ENCODE results near the gene UBE2J2. TPM values are rescaled to one million over a fixed set of nuclear protein-coding genes. Genes with fewer than 3 reads are reported as not detected.
A peak's percentile ranks its signal among the peaks of the same experiment; 100 is the strongest.

UBE2J2 gene
- polyA plus RNA-seq, 1 of the 3 experiments (the other 2 are of a cell fraction) = 47.5 TPM

- peaks cover 60% of the 10 kb centered on the region for H3K79me2 ChIP-seq (ENCODE audit: insufficient read depth)
- POLR2A ChIA-PET = no interaction called here
- WGBS (ENCODE audit: low lambda C conversion rate) = 74% methylated on average over 17 of the region's 100 CpGs
- H3K27ac ChIP-seq (ENCODE audit: low read depth in 2 of 2, low read length in 1 of 2) = peak within 1 kb of the TSS; percentile 68 to 83; a peak in 3 of 4 replicates
- H3F3A ChIP-seq (replicated peaks; ENCODE audit: insufficient read depth) = peaks cover 7% of the 10 kb centered on the region
- peaks cover 0 to 26% of the 10 kb centered on the region in 2 experiments for H3K36me3 ChIP-seq (replicated peaks in 1 of 2; ENCODE audit: control insufficient read depth in 1 of 2, insufficient read depth in 2 of 2, low read length in 1 of 2)
- peaks cover 13% of the 10 kb centered on the region; the same call in 1 of the 2 replicates for H4K20me1 ChIP-seq (ENCODE audit: insufficient read depth)
- peaks cover 0 to 16% of the 10 kb centered on the region in 2 experiments; a peak in 1 of 4 replicates for H3K4me1 ChIP-seq (ENCODE audit: control insufficient read depth in 1 of 2, insufficient read depth in 2 of 2, low read depth in 1 of 2, low read length in 1 of 2)
- CTCF ChIA-PET = interaction anchor here (2.5 kb wide), 1 partner anchor 111 kb away, joined by 27 read pairs; no protein-coding TSS in a partner anchor
- no peaks in the 10 kb centered on the region for H3K9me2 ChIP-seq
- H2AFZ ChIP-seq (ENCODE audit: low read depth) = peak within 1 kb of the TSS; percentile 42; the same call in 1 of the 2 replicates
- H3K27me3 ChIP-seq (ENCODE audit: insufficient read depth) = no peaks in the 10 kb centered on the region
- H3K9ac ChIP-seq = peak within 1 kb of the TSS; percentile 87
- DNase-seq = no peak
- H3K4me3 ChIP-seq (ENCODE audit: low read depth in 2 of 2, low read length in 1 of 2) = peak within 1 kb of the TSS; percentile 77 to 96
- H3K4me2 ChIP-seq = peak within 1 kb of the TSS; percentile 95
- no peaks in the 10 kb centered on the region for H3K9me3 ChIP-seq
- TF ChIP-seq MAX (IDR thresholded peaks at IDR 0.05; ENCODE audit: low read depth) = 0 out of 2 replicates have a peak, but pooled peaks have one; percentile 45
- TF ChIP-seq NRF1 (IDR thresholded peaks at IDR 0.05; ENCODE audit: low read depth, low read length) = no peak
Measured at GRCh38 chr1:1232208-1232795, 41.4 kb downstream of the UBE2J2 start, which contains the start of gene B3GALT6. TSS of gene B3GALT6 (plus strand) at chr1:1232237. CDS start at chr1:1232279, 42 bp downstream.

DNA sequence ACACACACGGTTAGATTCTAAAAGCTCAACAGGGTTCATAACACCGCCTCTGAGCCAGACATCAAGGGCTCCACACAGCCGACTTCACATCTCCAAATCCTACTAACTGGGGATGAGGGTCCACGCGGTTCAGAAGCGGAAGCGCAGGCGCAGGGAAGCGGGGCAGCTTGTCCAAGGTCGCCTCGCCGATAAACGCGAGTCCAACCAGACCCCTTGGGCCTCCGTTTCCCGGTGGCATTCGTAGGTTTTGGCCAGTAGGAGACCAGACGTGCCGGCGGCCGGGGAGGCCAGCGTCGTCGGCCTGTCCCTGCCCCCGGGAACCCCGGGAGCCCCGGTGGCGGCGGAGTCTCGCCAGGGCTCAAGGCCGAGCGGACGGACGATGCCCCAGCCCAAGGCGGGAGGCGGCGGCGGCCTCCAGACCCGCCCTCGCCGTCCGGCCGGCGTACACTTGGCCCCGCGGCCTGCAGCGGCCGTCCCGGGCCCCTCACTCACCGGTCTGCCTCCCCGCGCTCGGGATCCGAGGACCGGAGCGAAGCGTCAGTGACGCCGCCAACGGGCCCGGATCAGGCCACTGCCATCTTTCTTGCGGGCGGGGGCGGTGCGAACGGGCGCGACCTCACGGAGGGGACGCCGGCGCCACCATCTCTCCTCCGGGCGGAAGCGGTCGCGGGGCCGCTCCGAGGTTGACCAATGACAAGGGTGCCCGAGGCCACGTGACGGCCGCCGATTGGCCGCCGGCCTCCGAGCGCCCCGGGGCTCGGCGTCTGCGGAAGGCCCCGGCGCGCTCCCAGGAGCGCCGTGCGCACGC lies 42.0 kb downstream of the UBE2J2 start, which contains the start of gene SDF4:
SDF4 (minus strand) TSS at position 602 of the 808 bp plus-strand sequence. CDS start 3,229 bp downstream, outside the sequence.
- Histone ChIP-seq H4K20me1 (ENCODE audit: insufficient read depth) (peaks cover 13% of the 10 kb centered on the region; the same call in 1 of the 2 replicates), H3K9me3 (no peaks in the 10 kb centered on the region), H3K4me3 (ENCODE audit: low read depth in 2 of 2, low read length in 1 of 2) (peak within 1 kb of the TSS; percentile 77 to 96), H3K27ac (ENCODE audit: low read depth in 2 of 2, low read length in 1 of 2) (peak within 1 kb of the TSS; percentile 68 to 83; a peak in 3 of 4 replicates), H3K27me3 (ENCODE audit: insufficient read depth) (no peaks in the 10 kb centered on the region), H3K4me1 (ENCODE audit: control insufficient read depth in 1 of 2, insufficient read depth in 2 of 2, low read depth in 1 of 2, low read length in 1 of 2) (peaks cover 0 to 16% of the 10 kb centered on the region in 2 experiments; a peak in 1 of 4 replicates), H3F3A (replicated peaks; ENCODE audit: insufficient read depth) (peaks cover 7% of the 10 kb centered on the region), H3K9ac (peak within 1 kb of the TSS; percentile 87), H3K4me2 (peak within 1 kb of the TSS; percentile 95), H3K9me2 (no peaks in the 10 kb centered on the region), H3K36me3 (replicated peaks in 1 of 2; ENCODE audit: control insufficient read depth in 1 of 2, insufficient read depth in 2 of 2, low read length in 1 of 2) (peaks cover 0 to 32% of the 10 kb centered on the region in 2 experiments), H2AFZ (ENCODE audit: low read depth) (peak within 1 kb of the TSS; percentile 42; the same call in 1 of the 2 replicates), H3K79me2 (ENCODE audit: insufficient read depth) (peaks cover 61% of the 10 kb centered on the region)
- POLR2A ChIA-PET = interaction anchor here (0.8 to 1.0 kb wide), 3 partner anchors 42 to 109 kb away, joined by 3 read pairs; partner anchors contain the start of gene UBE2J2
- WGBS (ENCODE audit: low lambda C conversion rate) = 0% methylated on average over 13 of the region's 99 CpGs
- CTCF ChIA-PET = interaction anchor here (0.7 to 2.5 kb wide), 7 partner anchors 17 to 247 kb away, joined by 3 to 27 read pairs (median 3); partner anchors contain the start of gene C1orf159
- peak; percentile 100 for DNase-seq
- 0 out of 2 replicates have a peak, but pooled peaks have one; percentile 17 for TF ChIP-seq RCOR1 (IDR thresholded peaks at IDR 0.05; ENCODE audit: low read length)
- TF ChIP-seq FOSL2 (IDR thresholded peaks at IDR 0.05; ENCODE audit: borderline replicate concordance, low read depth) = no peak
- TF ChIP-seq, protein P1, sequence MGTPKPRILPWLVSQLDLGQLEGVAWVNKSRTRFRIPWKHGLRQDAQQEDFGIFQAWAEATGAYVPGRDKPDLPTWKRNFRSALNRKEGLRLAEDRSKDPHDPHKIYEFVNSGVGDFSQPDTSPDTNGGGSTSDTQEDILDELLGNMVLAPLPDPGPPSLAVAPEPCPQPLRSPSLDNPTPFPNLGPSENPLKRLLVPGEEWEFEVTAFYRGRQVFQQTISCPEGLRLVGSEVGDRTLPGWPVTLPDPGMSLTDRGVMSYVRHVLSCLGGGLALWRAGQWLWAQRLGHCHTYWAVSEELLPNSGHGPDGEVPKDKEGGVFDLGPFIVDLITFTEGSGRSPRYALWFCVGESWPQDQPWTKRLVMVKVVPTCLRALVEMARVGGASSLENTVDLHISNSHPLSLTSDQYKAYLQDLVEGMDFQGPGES (IDR thresholded peaks at IDR 0.05; ENCODE audit: low read depth, low read length) = peak; percentile 40; the same call in 1 of the 2 replicates
- TF ChIP-seq GATA2 (CRISPR knock-in tag; IDR thresholded peaks at IDR 0.05) = no peak
- TF ChIP-seq REST (IDR thresholded peaks at IDR 0.05; ENCODE audit: low read depth, low read length) = no peak
- peak; percentile 58 for TF ChIP-seq POLR2AphosphoS5 (IDR thresholded peaks at IDR 0.05; ENCODE audit: low read depth, low read length)
- no peak for TF ChIP-seq TCF12 (IDR thresholded peaks at IDR 0.05)
- TF ChIP-seq FOXJ3 (CRISPR knock-in tag; IDR thresholded peaks at IDR 0.05) = no peak
- TF ChIP-seq, protein P2, sequence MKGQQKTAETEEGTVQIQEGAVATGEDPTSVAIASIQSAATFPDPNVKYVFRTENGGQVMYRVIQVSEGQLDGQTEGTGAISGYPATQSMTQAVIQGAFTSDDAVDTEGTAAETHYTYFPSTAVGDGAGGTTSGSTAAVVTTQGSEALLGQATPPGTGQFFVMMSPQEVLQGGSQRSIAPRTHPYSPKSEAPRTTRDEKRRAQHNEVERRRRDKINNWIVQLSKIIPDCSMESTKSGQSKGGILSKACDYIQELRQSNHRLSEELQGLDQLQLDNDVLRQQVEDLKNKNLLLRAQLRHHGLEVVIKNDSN (IDR thresholded peaks at IDR 0.05; ENCODE audit: borderline replicate concordance, low read depth) = peak; percentile 96
- peak; percentile 98 for TF ChIP-seq ELF1 (IDR thresholded peaks at IDR 0.05)
- peak; percentile 58 for TF ChIP-seq CHD2 (IDR thresholded peaks at IDR 0.05; ENCODE audit: low read length, partially characterized antibody)
- 0 out of 2 replicates have a peak, but pooled peaks have one; percentile 11 for TF ChIP-seq MAX (IDR thresholded peaks at IDR 0.05; ENCODE audit: low read depth)
- peak; percentile 25; the same call in 1 of the 2 replicates for TF ChIP-seq RFX5 (IDR thresholded peaks at IDR 0.05; ENCODE audit: low read length)
- no peak for TF ChIP-seq CTCF (IDR thresholded peaks at IDR 0.05)

All from SK-N-SH (cell line).